Esophagus muscularis mucosa (tissue), 4 donors: Measurements from ENCODE around the gene ATPAF1. TPM values are rescaled to one million over a fixed set of nuclear protein-coding genes. Genes with fewer than 3 reads are reported as not detected.

ENCODE experiments used
- DNase-seq: peaks from one replicate; pipeline ENCODE4 v3.0.0-alpha.2; 2017; ENCODE audit errors: extremely low spot score
- H3K27ac ChIP-seq, 4 donors: fragments of 200-600 bp; sonication (generic); replicated peaks in 1 of 4; 1 replicate in 3 of 4; 2 replicates in 1 of 4; pipeline ENCODE4 v1.5.1; 2016 to 2019; ENCODE audit warnings: mild to moderate bottlenecking in 1 of 4
- H3K27me3 ChIP-seq, 4 donors: fragments of 200-600 bp; sonication (generic); one replicate each; pipeline versions ENCODE4 v1.5.1 to v1.6.0; 2016 to 2019
- H3K36me3 ChIP-seq, 4 donors: fragments of 200-600 bp; sonication (generic); one replicate each; pipeline ENCODE4 v1.5.1; 2016 to 2019
- H3K4me1 ChIP-seq, 4 donors: fragments of 200-600 bp; sonication (generic); one replicate each; pipeline ENCODE4 v1.5.1; 2016 to 2019
- H3K4me3 ChIP-seq, 4 donors: fragments of 200-600 bp; sonication (generic); 1 replicate in 2 of 4; 2 replicates in 2 of 4; pipeline ENCODE4 v1.5.1; 2016 to 2019; ENCODE audit warnings: mild to moderate bottlenecking in 4 of 4, moderate library complexity in 1 of 4
- H3K9me3 ChIP-seq, 4 donors: fragments of 200-600 bp; sonication (generic); 1 replicate in 3 of 4; 2 replicates in 1 of 4; pipeline ENCODE4 v1.5.1; 2016 to 2019
- EP300 ChIP-seq: sonication (generic); formaldehyde crosslinking; IDR thresholded peaks from one replicate; pipeline ENCODE4 v1.6.1; 2017; ENCODE audit warnings: antibody characterized with exemption
- POLR2A ChIP-seq: fragments of 450-650 bp; IDR thresholded peaks from one replicate; pipeline ENCODE4 v1.6.1; 2017; ENCODE audit warnings: antibody characterized with exemption, moderate library complexity, mild to moderate bottlenecking, low read depth
- POLR2AphosphoS5 ChIP-seq, 2 donors: sonication (generic); formaldehyde crosslinking; IDR thresholded peaks; one replicate each; pipeline ENCODE4 v1.6.1; 2017; ENCODE audit warnings: antibody characterized with exemption in 2 of 2
- WGBS: methylation state at CpG from one replicate; pipeline ENCODE4 v1.1.5; 2018; 5-methylcytosine and 5-hydroxymethylcytosine counted together
- intact Hi-C: fragments of 100-400 bp; cut with DNase I; formaldehyde crosslinking; loops from one replicate; pipeline ENCODE4 v1.15.1; 2023
- total RNA-seq, 4 donors: library from RNA; depleted of rRNA; stranded (reverse); fragments of >200 nt; gene quantifications; one replicate each; pipeline versions ENCODE4 v1.1.0 to v1.2.1, GENCODE V29; 2016
- TF ChIP-seq, protein P1 (sequence below), 3 experiments: fragments of 200-600 bp in 2 of 3; fragments of 450-650 bp in 1 of 3; sonication (generic) in 2 of 3; IDR thresholded peaks; one replicate each; pipeline ENCODE4 v1.5.1; 2017 to 2019; ENCODE audit warnings: antibody characterized with exemption in 3 of 3, mild to moderate bottlenecking in 2 of 3, moderate library complexity in 1 of 3

ATPAF1 gene
- total RNA-seq, 4 donors from 2014 or later = 64.4 to 88.0 (median 68.5) TPM

DNA sequence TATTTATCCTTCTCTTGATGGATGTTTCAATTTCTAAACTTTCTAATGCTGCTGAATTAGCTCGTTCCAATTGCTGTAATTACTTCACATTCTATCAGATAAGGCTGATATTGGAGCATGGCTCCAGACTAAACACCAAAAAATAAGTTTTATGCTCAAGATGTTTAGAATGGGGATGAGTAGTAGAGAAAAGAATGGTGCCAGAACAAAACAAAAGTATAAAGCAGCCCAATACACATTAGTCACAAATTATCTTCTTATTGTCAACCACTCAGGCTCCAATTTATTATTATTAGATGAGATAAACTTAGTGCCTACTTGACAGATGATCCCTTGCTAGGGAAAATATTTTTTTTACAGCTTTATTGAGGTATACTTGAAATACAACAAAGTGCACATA lies 21.8 kb downstream of the ATPAF1 start:
- peaks cover 13 to 50% (median 34%) of the 10 kb centered on the region in 4 donors for H3K36me3 ChIP-seq
- peaks cover 0 to 6% (median 0%) of the 10 kb centered on the region in 4 donors for H3K9me3 ChIP-seq
- no peaks in the 10 kb centered on the region for H3K27me3 ChIP-seq
- intact Hi-C loops = no loop called here
- no peak for TF ChIP-seq EP300
- no peak for TF ChIP-seq POLR2AphosphoS5 (IDR thresholded peaks at IDR 0.05)
- TF ChIP-seq, protein P1, sequence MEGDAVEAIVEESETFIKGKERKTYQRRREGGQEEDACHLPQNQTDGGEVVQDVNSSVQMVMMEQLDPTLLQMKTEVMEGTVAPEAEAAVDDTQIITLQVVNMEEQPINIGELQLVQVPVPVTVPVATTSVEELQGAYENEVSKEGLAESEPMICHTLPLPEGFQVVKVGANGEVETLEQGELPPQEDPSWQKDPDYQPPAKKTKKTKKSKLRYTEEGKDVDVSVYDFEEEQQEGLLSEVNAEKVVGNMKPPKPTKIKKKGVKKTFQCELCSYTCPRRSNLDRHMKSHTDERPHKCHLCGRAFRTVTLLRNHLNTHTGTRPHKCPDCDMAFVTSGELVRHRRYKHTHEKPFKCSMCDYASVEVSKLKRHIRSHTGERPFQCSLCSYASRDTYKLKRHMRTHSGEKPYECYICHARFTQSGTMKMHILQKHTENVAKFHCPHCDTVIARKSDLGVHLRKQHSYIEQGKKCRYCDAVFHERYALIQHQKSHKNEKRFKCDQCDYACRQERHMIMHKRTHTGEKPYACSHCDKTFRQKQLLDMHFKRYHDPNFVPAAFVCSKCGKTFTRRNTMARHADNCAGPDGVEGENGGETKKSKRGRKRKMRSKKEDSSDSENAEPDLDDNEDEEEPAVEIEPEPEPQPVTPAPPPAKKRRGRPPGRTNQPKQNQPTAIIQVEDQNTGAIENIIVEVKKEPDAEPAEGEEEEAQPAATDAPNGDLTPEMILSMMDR (IDR thresholded peaks at IDR 0.05) = no peak
- TF ChIP-seq POLR2A = no peak
- H3K27ac ChIP-seq = no peak overlapping the region
- H3K4me3 ChIP-seq = no peak overlapping the region
- DNase-seq = no peak
- peaks cover 13 to 37% (median 34%) of the 10 kb centered on the region in 4 donors for H3K4me1 ChIP-seq
- 69% methylated on average over 1 of the region's 1 CpG for WGBS

- Histone ChIP-seq H3K4me1 (peaks cover 13 to 41% (median 35%) of the 10 kb centered on the region in 4 donors), H3K9me3 (peaks cover 0 to 6% (median 0%) of the 10 kb centered on the region in 4 donors), H3K4me3 (no peak overlapping the region), H3K27ac (no peak overlapping the region), H3K27me3 (no peaks in the 10 kb centered on the region), H3K36me3 (peaks cover 13 to 49% (median 33%) of the 10 kb centered on the region in 4 donors)
- no peak for DNase-seq
- TF ChIP-seq POLR2AphosphoS5 (IDR thresholded peaks at IDR 0.05) (no peak), POLR2A (no peak), EP300 (no peak)
- TF ChIP-seq, protein P1 (IDR thresholded peaks at IDR 0.05) = no peak
- WGBS = 85% methylated on average over 4 of the region's 4 CpGs
- intact Hi-C loops = no loop called here
These were observed 22.3 kb downstream of the ATPAF1 start for GRCh38 chr1:46645815-46646214.

DNA sequence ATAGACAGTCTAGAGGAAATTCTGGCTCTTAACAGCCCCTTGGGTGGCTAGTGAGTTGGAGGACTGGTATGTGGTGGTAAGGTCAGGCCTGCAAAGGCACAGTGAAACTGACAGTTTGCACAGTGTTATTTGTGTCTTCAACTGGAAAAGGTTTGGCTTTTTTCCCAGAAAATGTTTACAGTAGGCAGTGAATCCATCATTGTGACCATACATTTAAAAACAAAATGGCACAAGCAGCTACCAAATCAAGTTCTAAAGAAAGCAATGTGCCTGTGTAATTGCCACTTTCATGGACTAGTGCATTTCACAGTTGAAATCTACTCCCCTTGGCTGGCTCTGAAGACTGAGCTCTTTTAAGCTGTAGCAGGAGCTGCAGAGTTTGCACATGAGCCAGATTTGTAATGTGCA lies 24.8 kb downstream of the ATPAF1 start:
- TF ChIP-seq POLR2AphosphoS5 (IDR thresholded peaks at IDR 0.05) = peak in 1 of 2 donors; percentile 25
- TF ChIP-seq, protein P1 (IDR thresholded peaks at IDR 0.05) = no peak
- intact Hi-C loops = no loop called here
- H3K9me3 ChIP-seq = no peaks in the 10 kb centered on the region
- no peaks in the 10 kb centered on the region for H3K27me3 ChIP-seq
- no peak for DNase-seq
- H3K36me3 ChIP-seq = peaks cover 0 to 47% (median 11%) of the 10 kb centered on the region in 4 donors
- H3K4me1 ChIP-seq = peaks cover 18 to 52% (median 42%) of the 10 kb centered on the region in 4 donors
- H3K4me3 ChIP-seq = no peak overlapping the region
- H3K27ac ChIP-seq = peak overlapping the region; percentile 34 to 82 (median 52)

DNA sequence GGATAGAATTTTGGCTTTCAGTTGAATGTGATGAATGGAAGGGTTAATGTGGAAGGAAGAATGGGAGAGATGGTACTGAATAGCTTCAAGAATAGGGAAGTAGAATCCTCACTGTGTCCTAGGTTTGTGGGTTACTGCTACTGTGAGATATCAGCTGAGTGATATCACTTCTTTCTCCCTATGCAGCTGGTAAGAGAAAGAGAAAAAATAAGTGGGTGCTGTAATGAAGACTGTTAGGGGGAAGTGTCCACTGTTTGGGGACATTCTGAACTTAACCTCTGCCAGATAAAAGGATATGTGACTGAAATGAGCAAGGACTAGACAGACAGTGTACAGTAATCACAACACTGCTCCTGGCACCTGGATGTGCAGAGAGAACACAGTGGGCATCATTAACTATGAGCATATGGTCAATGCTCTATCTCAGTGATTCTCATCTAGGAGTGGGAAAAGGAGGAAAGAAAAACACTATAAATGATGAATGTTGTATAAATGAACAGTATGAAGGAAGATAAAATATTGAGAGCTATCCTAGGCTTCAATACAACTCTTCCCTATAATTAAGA lies 26.0 kb downstream of the ATPAF1 start:
- TF ChIP-seq, protein P1 (IDR thresholded peaks at IDR 0.05) = no peak
- TF ChIP-seq EP300 = no peak
- no peak for TF ChIP-seq POLR2AphosphoS5 (IDR thresholded peaks at IDR 0.05)
- no peak for TF ChIP-seq POLR2A
- intact Hi-C loops = no loop called here
- H3K36me3 ChIP-seq = peaks cover 0 to 37% (median 5%) of the 10 kb centered on the region in 4 donors
- H3K4me1 ChIP-seq = peaks cover 18 to 63% (median 53%) of the 10 kb centered on the region in 4 donors
- no peaks in the 10 kb centered on the region for H3K9me3 ChIP-seq
- DNase-seq = no peak
- H3K4me3 ChIP-seq = no peak overlapping the region
- H3K27ac ChIP-seq = peak overlapping the region in 3 of 4 donors; percentile 44 to 82 (median 59)
- no peaks in the 10 kb centered on the region for H3K27me3 ChIP-seq

DNA sequence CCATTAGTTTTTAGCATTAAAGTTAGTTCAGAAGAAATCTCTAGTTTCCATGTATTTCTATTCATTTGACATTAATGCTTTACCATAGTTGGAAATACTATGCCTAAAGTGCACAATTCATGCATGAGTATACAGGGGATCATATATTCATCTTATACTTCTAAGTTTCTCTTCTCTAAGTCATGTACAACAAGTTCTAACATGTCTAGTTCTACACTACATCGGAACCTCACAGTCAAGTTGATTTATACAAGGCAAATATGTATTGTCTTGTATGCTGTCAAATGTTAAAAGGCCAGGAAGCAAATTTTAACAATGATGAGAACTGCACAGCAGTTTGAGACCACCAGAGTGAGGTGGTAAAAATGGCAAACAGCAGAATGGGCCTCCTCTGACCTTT lies 28.6 kb downstream of the ATPAF1 start:
- DNase-seq = no peak
- intact Hi-C loops = no loop called here
- Histone ChIP-seq H3K27me3 (no peaks in the 10 kb centered on the region), H3K36me3 (peaks cover 13 to 47% (median 20%) of the 10 kb centered on the region in 4 donors), H3K4me3 (no peak overlapping the region), H3K4me1 (peaks cover 25 to 62% (median 51%) of the 10 kb centered on the region in 4 donors), H3K27ac (peak overlapping the region in 3 of 4 donors; percentile 77 to 82 (median 81)), H3K9me3 (no peaks in the 10 kb centered on the region)
- WGBS = 88% methylated on average over 1 of the region's 1 CpG
- no peak for TF ChIP-seq POLR2A
- no peak for TF ChIP-seq EP300
- TF ChIP-seq POLR2AphosphoS5 (IDR thresholded peaks at IDR 0.05) = no peak
- TF ChIP-seq, protein P1 (IDR thresholded peaks at IDR 0.05) = no peak
